Esophagus muscularis mucosa (tissue), 4 donors: ENCODE results near the gene RAI1. TPM values are rescaled to one million over a fixed set of nuclear protein-coding genes. Genes with fewer than 3 reads are reported as not detected.

Experiments used
- DNase-seq: peaks from one replicate; pipeline ENCODE4 v3.0.0-alpha.2; 2017; ENCODE audit errors: extremely low spot score
- H3K27ac ChIP-seq, 4 donors: fragments of 200-600 bp; sonication (generic); replicated peaks in 1 of 4; 1 replicate in 3 of 4; 2 replicates in 1 of 4; pipeline ENCODE4 v1.5.1; 2016 to 2019; ENCODE audit warnings: mild to moderate bottlenecking in 1 of 4
- H3K27me3 ChIP-seq, 4 donors: fragments of 200-600 bp; sonication (generic); one replicate each; pipeline versions ENCODE4 v1.5.1 to v1.6.0; 2016 to 2019
- H3K36me3 ChIP-seq, 4 donors: fragments of 200-600 bp; sonication (generic); one replicate each; pipeline ENCODE4 v1.5.1; 2016 to 2019
- H3K4me1 ChIP-seq, 4 donors: fragments of 200-600 bp; sonication (generic); one replicate each; pipeline ENCODE4 v1.5.1; 2016 to 2019
- H3K4me3 ChIP-seq, 4 donors: fragments of 200-600 bp; sonication (generic); 1 replicate in 2 of 4; 2 replicates in 2 of 4; pipeline ENCODE4 v1.5.1; 2016 to 2019; ENCODE audit warnings: mild to moderate bottlenecking in 4 of 4, moderate library complexity in 1 of 4
- H3K9me3 ChIP-seq, 4 donors: fragments of 200-600 bp; sonication (generic); 1 replicate in 3 of 4; 2 replicates in 1 of 4; pipeline ENCODE4 v1.5.1; 2016 to 2019
- EP300 ChIP-seq: sonication (generic); formaldehyde crosslinking; IDR thresholded peaks from one replicate; pipeline ENCODE4 v1.6.1; 2017; ENCODE audit warnings: antibody characterized with exemption
- POLR2A ChIP-seq: fragments of 450-650 bp; IDR thresholded peaks from one replicate; pipeline ENCODE4 v1.6.1; 2017; ENCODE audit warnings: antibody characterized with exemption, moderate library complexity, mild to moderate bottlenecking, low read depth
- POLR2AphosphoS5 ChIP-seq, 2 donors: sonication (generic); formaldehyde crosslinking; IDR thresholded peaks; one replicate each; pipeline ENCODE4 v1.6.1; 2017; ENCODE audit warnings: antibody characterized with exemption in 2 of 2
- WGBS: methylation state at CpG from one replicate; pipeline ENCODE4 v1.1.5; 2018; 5-methylcytosine and 5-hydroxymethylcytosine counted together
- intact Hi-C: fragments of 100-400 bp; cut with DNase I; formaldehyde crosslinking; loops from one replicate; pipeline ENCODE4 v1.15.1; 2023
- total RNA-seq, 4 donors: library from RNA; depleted of rRNA; stranded (reverse); fragments of >200 nt; gene quantifications; one replicate each; pipeline versions ENCODE4 v1.1.0 to v1.2.1, GENCODE V29; 2016
- TF ChIP-seq, protein P1 (sequence below), 3 experiments: fragments of 200-600 bp in 2 of 3; fragments of 450-650 bp in 1 of 3; sonication (generic) in 2 of 3; IDR thresholded peaks; one replicate each; pipeline ENCODE4 v1.5.1; 2017 to 2019; ENCODE audit warnings: antibody characterized with exemption in 3 of 3, mild to moderate bottlenecking in 2 of 3, moderate library complexity in 1 of 3

RAI1 gene
- total RNA-seq, 4 donors from 2014 or later: 18.7 to 41.3 (median 28.3) TPM

DNA sequence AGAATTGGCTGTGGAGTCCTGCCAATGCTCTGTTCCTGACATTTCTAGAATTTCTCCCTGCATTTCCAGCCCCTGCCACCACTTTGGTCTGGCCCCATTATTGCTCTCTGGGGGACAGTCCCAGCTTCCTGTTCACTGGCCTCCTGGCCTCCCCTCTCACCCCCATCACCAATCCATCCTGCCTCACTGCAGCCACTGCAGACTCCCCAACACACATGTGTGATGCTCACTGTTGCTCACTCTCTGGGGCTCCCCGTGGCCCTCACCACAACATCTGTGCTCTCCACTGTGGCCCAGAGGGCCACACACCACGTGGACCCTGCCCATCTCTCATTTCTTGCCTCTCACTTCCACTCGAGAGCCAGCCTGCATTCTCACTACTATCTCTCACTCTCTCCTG lies 91.0 kb downstream of the RAI1 start:
- 46% methylated on average over 3 of the region's 3 CpGs for WGBS
- intact Hi-C loops: no loop called here

DNA sequence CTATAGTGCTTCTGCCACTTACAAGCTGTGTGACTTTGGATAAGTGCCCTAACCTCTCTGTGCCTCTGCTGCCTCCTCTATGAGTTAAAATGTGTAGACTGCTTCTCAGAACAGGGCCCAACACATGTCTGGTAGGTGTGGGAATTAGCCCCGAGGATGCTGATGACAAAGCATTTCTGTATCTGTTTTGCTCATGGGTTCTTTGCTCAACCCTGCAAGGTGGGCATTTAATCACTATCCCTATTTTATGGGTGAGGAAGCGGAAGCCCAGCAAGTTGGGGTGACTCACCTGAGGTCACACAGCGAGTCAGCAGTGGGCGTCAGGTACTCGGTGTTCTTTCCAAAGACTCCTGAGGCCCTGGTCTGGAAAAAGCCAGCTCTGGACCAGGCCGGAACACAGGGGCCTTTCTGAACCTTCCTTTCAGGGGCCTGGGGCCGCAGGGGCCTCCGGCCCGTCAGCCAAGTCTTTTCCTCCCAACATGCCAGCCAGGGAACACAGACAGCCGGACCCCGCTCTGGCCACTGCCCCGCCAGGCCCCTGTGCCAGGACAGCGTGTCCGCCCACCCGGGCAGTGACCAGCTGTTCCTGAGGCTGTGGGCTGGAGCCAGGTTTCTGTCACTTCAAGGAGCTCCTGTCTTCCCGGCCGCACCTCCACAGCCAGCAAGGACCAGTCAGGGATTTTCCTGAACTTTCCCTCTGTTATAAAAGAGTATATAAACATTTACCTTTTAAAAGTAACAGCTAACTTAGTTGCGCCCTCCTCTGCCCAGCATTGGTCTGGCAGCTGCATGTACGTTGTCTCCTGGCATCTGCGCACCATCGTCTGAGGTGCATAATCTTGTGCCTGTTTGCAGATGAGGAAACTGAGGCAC lies 93.0 kb downstream of the RAI1 start:
- intact Hi-C loops: no loop called here
- peaks cover 41 to 91% (median 80%) of the 10 kb centered on the region in 4 donors for H3K4me1 ChIP-seq
- no peaks in the 10 kb centered on the region for H3K9me3 ChIP-seq
- no peaks in the 10 kb centered on the region for H3K27me3 ChIP-seq
- peak overlapping the region in 1 of 4 donors; percentile 23 for H3K4me3 ChIP-seq
- no peaks in the 10 kb centered on the region for H3K36me3 ChIP-seq
- TF ChIP-seq POLR2A (no peak), EP300 (no peak), POLR2AphosphoS5 (IDR thresholded peaks at IDR 0.05) (peak; percentile 52 to 64)
- TF ChIP-seq, protein P1, sequence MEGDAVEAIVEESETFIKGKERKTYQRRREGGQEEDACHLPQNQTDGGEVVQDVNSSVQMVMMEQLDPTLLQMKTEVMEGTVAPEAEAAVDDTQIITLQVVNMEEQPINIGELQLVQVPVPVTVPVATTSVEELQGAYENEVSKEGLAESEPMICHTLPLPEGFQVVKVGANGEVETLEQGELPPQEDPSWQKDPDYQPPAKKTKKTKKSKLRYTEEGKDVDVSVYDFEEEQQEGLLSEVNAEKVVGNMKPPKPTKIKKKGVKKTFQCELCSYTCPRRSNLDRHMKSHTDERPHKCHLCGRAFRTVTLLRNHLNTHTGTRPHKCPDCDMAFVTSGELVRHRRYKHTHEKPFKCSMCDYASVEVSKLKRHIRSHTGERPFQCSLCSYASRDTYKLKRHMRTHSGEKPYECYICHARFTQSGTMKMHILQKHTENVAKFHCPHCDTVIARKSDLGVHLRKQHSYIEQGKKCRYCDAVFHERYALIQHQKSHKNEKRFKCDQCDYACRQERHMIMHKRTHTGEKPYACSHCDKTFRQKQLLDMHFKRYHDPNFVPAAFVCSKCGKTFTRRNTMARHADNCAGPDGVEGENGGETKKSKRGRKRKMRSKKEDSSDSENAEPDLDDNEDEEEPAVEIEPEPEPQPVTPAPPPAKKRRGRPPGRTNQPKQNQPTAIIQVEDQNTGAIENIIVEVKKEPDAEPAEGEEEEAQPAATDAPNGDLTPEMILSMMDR (IDR thresholded peaks at IDR 0.05): peak; percentile 69 to 82 (median 70)
- peak overlapping the region; percentile 81 to 89 (median 87) for H3K27ac ChIP-seq
- 41% methylated on average over 16 of the region's 21 CpGs for WGBS
- peak; percentile 95 for DNase-seq

More for the DNA sequence above, 91.0 kb downstream of the RAI1 start:
- no peaks in the 10 kb centered on the region for H3K27me3 ChIP-seq
- H3K9me3 ChIP-seq: no peaks in the 10 kb centered on the region
- no peaks in the 10 kb centered on the region for H3K36me3 ChIP-seq
- H3K4me3 ChIP-seq: no peak overlapping the region
- H3K4me1 ChIP-seq: peaks cover 45 to 91% (median 80%) of the 10 kb centered on the region in 4 donors
- TF ChIP-seq, protein P1 (IDR thresholded peaks at IDR 0.05): no peak
- TF ChIP-seq EP300 (no peak), POLR2AphosphoS5 (IDR thresholded peaks at IDR 0.05) (no peak), POLR2A (no peak)
- H3K27ac ChIP-seq: peak overlapping the region in 3 of 4 donors; percentile 33 to 87 (median 78)
- DNase-seq: no peak

DNA sequence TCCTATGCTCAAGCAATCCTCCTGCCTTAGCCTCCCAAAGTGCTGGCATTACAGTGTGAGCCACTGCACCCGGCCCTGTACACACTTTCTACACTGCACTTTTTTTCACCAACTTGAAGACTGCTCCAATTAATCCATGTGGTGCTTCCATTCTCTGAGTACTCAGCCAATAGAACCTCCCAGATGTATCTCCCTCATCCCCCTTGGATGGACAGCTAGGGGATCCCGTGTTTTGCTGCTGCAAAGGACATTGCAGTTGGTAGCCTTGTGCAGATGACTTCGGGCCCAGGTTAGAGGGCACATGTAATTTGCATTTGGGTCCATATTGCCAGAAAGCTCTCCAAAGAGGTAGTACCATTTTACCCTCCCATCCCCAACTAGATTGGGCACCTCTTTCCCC lies 95.6 kb downstream of the RAI1 start:
- no peaks in the 10 kb centered on the region for H3K36me3 ChIP-seq
- peak overlapping the region in 1 of 4 donors; percentile 91 for H3K27ac ChIP-seq
- intact Hi-C loops: no loop called here
- WGBS: 86% methylated on average over 3 of the region's 3 CpGs
- no peak for DNase-seq
- H3K4me3 ChIP-seq: no peak overlapping the region
- no peaks in the 10 kb centered on the region for H3K9me3 ChIP-seq
- no peaks in the 10 kb centered on the region for H3K27me3 ChIP-seq
- peaks cover 46 to 91% (median 79%) of the 10 kb centered on the region in 4 donors for H3K4me1 ChIP-seq
- TF ChIP-seq, protein P1 (IDR thresholded peaks at IDR 0.05): no peak

DNA sequence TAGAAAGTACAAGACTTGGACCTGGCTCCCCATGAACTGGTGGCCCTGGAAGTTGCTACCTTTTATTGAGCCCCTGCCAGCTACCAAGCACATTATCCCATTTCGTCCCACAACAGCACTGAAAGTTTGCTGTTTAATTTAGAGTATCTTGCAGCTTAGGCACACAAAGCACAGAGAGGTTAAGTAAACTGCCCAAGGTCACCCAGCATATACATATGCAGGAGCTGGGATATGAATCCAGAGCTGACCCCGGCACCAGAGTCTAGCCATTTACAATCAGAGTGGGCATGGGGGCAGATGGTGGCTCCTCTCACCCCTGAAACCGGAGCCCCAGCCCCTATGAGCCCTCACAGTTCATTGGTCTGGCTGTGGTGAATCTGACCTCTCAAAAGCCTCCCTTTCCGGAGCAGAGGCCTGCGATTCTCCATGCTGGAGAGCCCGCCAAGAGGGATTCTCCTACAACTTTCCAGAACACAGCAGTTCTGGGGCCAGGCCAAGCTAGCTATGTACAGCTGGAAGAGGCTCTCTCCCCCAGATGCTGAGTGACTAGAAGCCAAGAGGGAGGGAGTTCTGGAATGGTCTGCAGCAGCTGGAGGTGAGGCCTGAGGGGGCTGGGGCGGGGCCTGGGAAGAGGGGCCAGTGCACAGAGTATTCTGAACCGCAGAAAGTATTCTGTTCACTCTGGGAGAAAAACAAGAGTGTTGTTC lies 97.2 kb downstream of the RAI1 start:
- Histone ChIP-seq H3K4me3 (no peak overlapping the region), H3K36me3 (no peaks in the 10 kb centered on the region), H3K4me1 (peaks cover 58 to 92% (median 86%) of the 10 kb centered on the region in 4 donors), H3K9me3 (no peaks in the 10 kb centered on the region), H3K27me3 (no peaks in the 10 kb centered on the region), H3K27ac (peak overlapping the region; percentile 83 to 92 (median 88))
- no peak for DNase-seq
- peak in 1 of 2 donors; percentile 57 for TF ChIP-seq POLR2AphosphoS5 (IDR thresholded peaks at IDR 0.05)
- TF ChIP-seq, protein P1 (IDR thresholded peaks at IDR 0.05): no peak
- WGBS: 37% methylated on average over 8 of the region's 8 CpGs
- intact Hi-C loops: no loop called here
